HepG2 (cell line): ENCODE results near the gene PISD. TPM values are rescaled to one million over a fixed set of nuclear protein-coding genes. Genes with fewer than 3 reads are reported as not detected.

Experiments
- AFF4 ChIP-seq: sonication (generic); formaldehyde crosslinking; IDR thresholded peaks from 2 replicates; pipeline ENCODE4 v1.4.0; 2020; ENCODE audit warnings: missing genetic modification reagents
- ATF7-NPFF ChIP-seq: sonication (generic); formaldehyde crosslinking; IDR thresholded peaks from 2 replicates; pipeline ENCODE4 v1.8.1; 2023; ENCODE audit warnings: mild to moderate bottlenecking, low read depth, missing genetic modification reagents, moderate library complexity
- BRD4 ChIP-seq: sonication (generic); formaldehyde crosslinking; IDR thresholded peaks from 2 replicates; pipeline ENCODE4 v1.4.0; 2020; ENCODE audit warnings: missing genetic modification reagents
- CC2D1A ChIP-seq: sonication (generic); formaldehyde crosslinking; IDR thresholded peaks from 2 replicates; pipeline ENCODE4 v1.8.1; 2023; ENCODE audit warnings: mild to moderate bottlenecking, missing genetic modification reagents
- EP300 ChIP-seq, 3 experiments: sonication (generic) in 1 of 3; formaldehyde crosslinking in 1 of 3; IDR thresholded peaks; 2 replicates each; pipeline versions ENCODE4 v1.5.1 to v1.6.1; 2011 to 2020; ENCODE audit warnings: low read depth in 2 of 3, low read length in 2 of 3, borderline replicate concordance in 1 of 3, improper control_type of control experiment in 1 of 3, mild to moderate bottlenecking in 1 of 3, missing genetic modification reagents in 1 of 3, moderate library complexity in 1 of 3
- GPN1 ChIP-seq: sonication (generic); formaldehyde crosslinking; IDR thresholded peaks from 2 replicates; pipeline ENCODE4 v1.5.1; 2020; ENCODE audit warnings: missing genetic modification reagents, borderline replicate concordance
- IKZF5 ChIP-seq: IDR thresholded peaks from 2 replicates; pipeline ENCODE4 v1.6.1; 2018; ENCODE audit warnings: missing genetic modification reagents, mild to moderate bottlenecking, missing compliant biosample characterization
- KAT7 ChIP-seq: IDR thresholded peaks from 2 replicates; pipeline ENCODE4 v1.6.1; 2018; ENCODE audit warnings: borderline replicate concordance, missing compliant biosample characterization
- PITX1 ChIP-seq: sonication (generic); formaldehyde crosslinking; IDR thresholded peaks from 2 replicates; pipeline ENCODE4 v1.5.1; 2020; ENCODE audit warnings: mild to moderate bottlenecking, missing genetic modification reagents
- POLR2G ChIP-seq: fragments of 200-400 bp; formaldehyde crosslinking; IDR thresholded peaks from 2 replicates; pipeline ENCODE4 v1.6.1; 2018; ENCODE audit warnings: mild to moderate bottlenecking, low read depth, low read length, moderate library complexity
- RARG ChIP-seq: sonication (generic); formaldehyde crosslinking; IDR thresholded peaks from 2 replicates; pipeline ENCODE4 v1.4.0; 2020; ENCODE audit warnings: low read depth, mild to moderate bottlenecking, missing genetic modification reagents
- SP4 ChIP-seq: sonication (generic); formaldehyde crosslinking; IDR thresholded peaks from 2 replicates; pipeline ENCODE4 v1.8.1; 2023; ENCODE audit warnings: mild to moderate bottlenecking, missing genetic modification reagents
- TAF1 ChIP-seq: sonication (generic); formaldehyde crosslinking; IDR thresholded peaks from 2 replicates; pipeline ENCODE4 v1.4.0; 2020; ENCODE audit warnings: missing genetic modification reagents
- TARDBP ChIP-seq: sonication (generic); formaldehyde crosslinking; IDR thresholded peaks from 2 replicates; pipeline ENCODE4 v1.8.0; 2022; ENCODE audit warnings: mild to moderate bottlenecking, missing genetic modification reagents
- TGIF2 ChIP-seq: IDR thresholded peaks from 2 replicates; pipeline ENCODE4 v1.6.1; 2016; ENCODE audit warnings: control low read depth, missing compliant biosample characterization
- ZBTB2 ChIP-seq: sonication (generic); formaldehyde crosslinking; IDR thresholded peaks from 2 replicates; pipeline ENCODE4 v1.8.0; 2022; ENCODE audit warnings: low read depth, missing genetic modification reagents
- ZFAT ChIP-seq: sonication (generic); formaldehyde crosslinking; conservative IDR thresholded peaks from 2 replicates; pipeline ENCODE4 v1.8.1; 2023; ENCODE audit warnings: missing genetic modification reagents, inconsistent platforms
- ZMAT5 ChIP-seq: sonication (generic); formaldehyde crosslinking; IDR thresholded peaks from 2 replicates; pipeline ENCODE4 v1.5.0; 2020; ENCODE audit warnings: mild to moderate bottlenecking, low read depth, missing genetic modification reagents, borderline replicate concordance
- ZNF256 ChIP-seq: sonication (generic); formaldehyde crosslinking; conservative IDR thresholded peaks from 2 replicates; pipeline ENCODE4 v1.4.0; 2020; ENCODE audit warnings: missing genetic modification reagents
- ZNF563 ChIP-seq: sonication (generic); formaldehyde crosslinking; IDR thresholded peaks from 2 replicates; pipeline ENCODE4 v1.8.0; 2022; ENCODE audit warnings: mild to moderate bottlenecking, moderate library complexity, missing genetic modification reagents
- ZNF616 ChIP-seq: sonication (generic); formaldehyde crosslinking; IDR thresholded peaks from 2 replicates; pipeline ENCODE4 v1.5.0; 2020; ENCODE audit warnings: low read depth, mild to moderate bottlenecking, missing genetic modification reagents
- polyA plus RNA-seq, 8 experiments: library from polyadenylated mRNA; depleted of rRNA in 3 of 8; stranded (reverse) in 7 of 8; unstranded in 1 of 8; fragments of >200 nt; fragmentation: Illumina TruSeq in 4 of 8; extraction: Trizol in 4 of 8; gene quantifications; 2 replicates each; pipeline versions ENCODE4 v1.2.1 to v1.2.3, GENCODE V29; 2011 to 2016; ENCODE audit warnings: low read depth in 4 of 8, missing spikeins in 1 of 8, mixed read lengths in 1 of 8; ENCODE audit not compliant: insufficient read depth in 1 of 8
- total RNA-seq, 5 experiments: library from RNA; depleted of rRNA; stranded (reverse); fragments of >200 nt; fragmentation: Illumina TruSeq; extraction: Trizol; gene quantifications; 2 replicates each; pipeline ENCODE4 v1.2.3, GENCODE V29; 2016; ENCODE audit warnings: low read depth in 1 of 5

Gene PISD
- total and polyA plus RNA-seq, 2 of the 13 experiments (the other 11 are each of a cell fraction or from before 2014, with no cell fraction given), result 30.1 to 47.7 TPM

- TF ChIP-seq AFF4 (CRISPR knock-in tag), result no peak
- TF ChIP-seq CC2D1A (CRISPR knock-in tag), result no peak
- peak; percentile 57; the same call in 1 of the 2 replicates for TF ChIP-seq IKZF5 (CRISPR knock-in tag)
- TF ChIP-seq ZNF256 (CRISPR knock-in tag), result 0 out of 2 replicates have a peak, but pooled peaks have one; percentile 17
- peak; percentile 70; the same call in 1 of the 2 replicates for TF ChIP-seq ZNF616
- TF ChIP-seq GPN1, result no peak
- peak; percentile 99 for TF ChIP-seq SP4 (CRISPR knock-in tag)
- peak; percentile 87; the same call in 1 of the 2 replicates for TF ChIP-seq BRD4 (CRISPR knock-in tag)
- TF ChIP-seq TGIF2 (CRISPR knock-in tag), result peak; percentile 91
- TF ChIP-seq ZMAT5 (CRISPR knock-in tag), result no peak
- 0 out of 2 replicates have a peak, but pooled peaks have one; percentile 59 for TF ChIP-seq ZBTB2 (CRISPR knock-in tag)
- no peak for TF ChIP-seq RARG (CRISPR knock-in tag)
- peak; percentile 81; the same call in 1 of the 2 replicates for TF ChIP-seq PITX1 (CRISPR knock-in tag)
- TF ChIP-seq EP300 (IDR thresholded peaks at IDR 0.05; ENCODE audit: low read depth in 2 of 2, low read length in 2 of 2), result peak in 1 of 2 experiments; percentile 48; a peak in 1 of 4 replicates
- TF ChIP-seq EP300 (CRISPR knock-in tag; IDR thresholded peaks at IDR 0.05; ENCODE audit: borderline replicate concordance), result no peak
- 0 out of 2 replicates have a peak, but pooled peaks have one; percentile 50 for TF ChIP-seq TARDBP (CRISPR knock-in tag)
- peak; percentile 7 for TF ChIP-seq ATF7-NPFF
- peak; percentile 93 for TF ChIP-seq POLR2G
- peak; percentile 52; the same call in 1 of the 2 replicates for TF ChIP-seq KAT7 (CRISPR knock-in tag)
- peak; percentile 98 for TF ChIP-seq TAF1
- no peak for TF ChIP-seq ZNF563 (CRISPR knock-in tag)
- no peak for TF ChIP-seq ZFAT (CRISPR knock-in tag)
Observed at GRCh38 chr22:31661851-31662667, at the start of gene PISD (continued).
